Measurements from ENCODE around the gene HECTD4.
"Not testable (repeated sequence)": the region's sequence is repeated elsewhere in the genome, so short reads cannot be mapped to it uniquely, and the experiment has no call there.

GRCh38 chr12:112334999-112335398 lies 47.2 kb downstream of the HECTD4 start:
- not testable (repeated sequence) for TF ChIP-seq EZH2phosphoT487 (IDR thresholded peaks at IDR 0.05; ENCODE audit: borderline replicate concordance); CTCF (conservative IDR thresholded peaks at IDR 0.05; ENCODE audit: low read length)

Measured in Loucy (cell line).